Transverse colon (tissue), 4 donors: ENCODE measurements around the gene UBAC2. TPM values are rescaled to one million over a fixed set of nuclear protein-coding genes. Genes with fewer than 3 reads are reported as not detected.

Source experiments
- DNase-seq: peaks from one replicate; pipeline ENCODE4 v3.0.0-alpha.2; 2019
- H3K27ac ChIP-seq, 4 donors: fragments of 200-600 bp; sonication (generic); 2 replicates each; pipeline ENCODE4 v1.5.1; 2016 to 2018; ENCODE audit warnings: inconsistent platforms in 4 of 4
- H3K27me3 ChIP-seq: fragments of 200-600 bp; sonication (generic); 2 replicates; pipeline ENCODE4 v1.5.1; 2017; ENCODE audit warnings: inconsistent platforms
- H3K36me3 ChIP-seq, 4 donors: fragments of 200-600 bp; sonication (generic); 2 replicates each; pipeline ENCODE4 v1.5.1; 2017 to 2019; ENCODE audit warnings: inconsistent platforms in 4 of 4
- H3K4me1 ChIP-seq, 4 donors: fragments of 200-600 bp; sonication (generic); 2 replicates each; pipeline ENCODE4 v1.5.1; 2017 to 2020; ENCODE audit warnings: inconsistent platforms in 4 of 4
- H3K4me3 ChIP-seq, 4 donors: fragments of 200-600 bp; sonication (generic); 1 replicate in 1 of 4; 2 replicates in 3 of 4; pipeline versions ENCODE4 v1.5.1 to v1.6.1; 2017 to 2019; ENCODE audit warnings: inconsistent platforms in 4 of 4
- H3K9me3 ChIP-seq, 2 donors: fragments of 200-600 bp; sonication (generic); 2 replicates each; pipeline ENCODE4 v1.5.1; 2017 to 2019; ENCODE audit warnings: inconsistent platforms in 2 of 2
- CTCF ChIP-seq, 5 experiments: fragments of 200-600 bp in 3 of 5; fragments of 450-650 bp in 2 of 5; sonication (generic) in 3 of 5; IDR thresholded peaks; 1 replicate in 2 of 5; 2 replicates in 3 of 5; pipeline ENCODE4 v1.5.1; 2016 to 2017; ENCODE audit warnings: antibody characterized with exemption in 5 of 5, inconsistent platforms in 3 of 5, mild to moderate bottlenecking in 2 of 5, moderate library complexity in 1 of 5
- EP300 ChIP-seq: sonication (generic); formaldehyde crosslinking; IDR thresholded peaks from one replicate; pipeline ENCODE4 v1.6.1; 2017; ENCODE audit warnings: antibody characterized with exemption, low read depth
- POLR2A ChIP-seq: fragments of 450-650 bp; IDR thresholded peaks from one replicate; pipeline ENCODE4 v1.6.1; 2016; ENCODE audit warnings: antibody characterized with exemption, mild to moderate bottlenecking, moderate library complexity
- POLR2AphosphoS5 ChIP-seq, 3 donors: sonication (generic); formaldehyde crosslinking; IDR thresholded peaks; one replicate each; pipeline ENCODE4 v1.6.1; 2016; ENCODE audit warnings: antibody characterized with exemption in 3 of 3
- WGBS, 2 donors: methylation state at CpG; one replicate each; pipeline ENCODE4 v1.1.5; 2018; ENCODE audit warnings: low coverage in 1 of 2; 5-methylcytosine and 5-hydroxymethylcytosine counted together
- in situ Hi-C, 4 donors: fragments of 200-750 bp; cut with MboI; loops; one replicate each; pipeline versions ENCODE4 v1.15.0 to v1.15.1; 2017; ENCODE audit warnings: low sequenced_read_pairs in 3 of 4, low pct_ligation_motif_present in 1 of 4, low pct_unique_long_range_greater_than_20kb in 1 of 4
- intact Hi-C: fragments of 100-400 bp; cut with DNase I; formaldehyde crosslinking; loops from one replicate; pipeline ENCODE4 v1.15.1; 2023; ENCODE audit warnings: low total_unique reads
- total RNA-seq, 4 donors: library from RNA; depleted of rRNA; stranded (reverse); fragments of >200 nt; gene quantifications; one replicate each; pipeline ENCODE4 v1.1.0, GENCODE V29; 2016

The UBAC2 gene
- total RNA-seq, 4 donors from 2014 or later, result 34.4 to 77.3 (median 66.5) TPM

- 48 to 70% methylated on average over 5 to 6 of the region's 6 CpGs for WGBS, 2 donors
- Histone ChIP-seq H3K4me3 (no peak overlapping the region), H3K4me1 (peaks cover 5 to 45% (median 16%) of the 10 kb centered on the region in 4 donors), H3K27me3 (no peaks in the 10 kb centered on the region), H3K36me3 (no peaks in the 10 kb centered on the region), H3K9me3 (no peaks in the 10 kb centered on the region), H3K27ac (peak overlapping the region in 3 of 4 donors; percentile 7 to 16 (median 13))
- no peak for TF ChIP-seq POLR2AphosphoS5 (IDR thresholded peaks at IDR 0.05)
- no peak for TF ChIP-seq EP300
- TF ChIP-seq POLR2A, result no peak
- TF ChIP-seq CTCF (IDR thresholded peaks at IDR 0.05), result no peak
- intact Hi-C loops, result no loop called here
- in situ Hi-C loops, result no loop called here
- no peak for DNase-seq
These were observed 17.9 kb downstream of the UBAC2 start for GRCh38 chr13:99218545-99218944.

- intact Hi-C loops (no loop called here), in situ Hi-C loops (no loop called here)
- Histone ChIP-seq H3K4me3 (no peak overlapping the region), H3K36me3 (no peaks in the 10 kb centered on the region), H3K9me3 (no peaks in the 10 kb centered on the region), H3K27me3 (no peaks in the 10 kb centered on the region), H3K4me1 (peaks cover 9 to 49% (median 16%) of the 10 kb centered on the region in 4 donors), H3K27ac (peak overlapping the region in 2 of 4 donors; percentile 7 to 13)
- TF ChIP-seq EP300, result no peak
- no peak for TF ChIP-seq CTCF (IDR thresholded peaks at IDR 0.05)
- no peak for TF ChIP-seq POLR2A
- peak; percentile 25 for DNase-seq
- WGBS, 2 donors, result 84 to 92% methylated on average over 2 of the region's 2 CpGs
These were observed 18.3 kb downstream of the UBAC2 start for GRCh38 chr13:99218969-99219368.

GRCh38 chr13:99220199-99220935 lies 19.7 kb downstream of the UBAC2 start:
- no peak for TF ChIP-seq POLR2A
- no peak for TF ChIP-seq EP300
- TF ChIP-seq POLR2AphosphoS5 (IDR thresholded peaks at IDR 0.05), result no peak
- TF ChIP-seq CTCF (IDR thresholded peaks at IDR 0.05), result no peak
- Histone ChIP-seq H3K4me1 (peaks cover 11 to 50% (median 16%) of the 10 kb centered on the region in 4 donors), H3K4me3 (no peak overlapping the region), H3K36me3 (no peaks in the 10 kb centered on the region), H3K27ac (no peak overlapping the region), H3K27me3 (no peaks in the 10 kb centered on the region), H3K9me3 (no peaks in the 10 kb centered on the region)
- in situ Hi-C loops, result no loop called here
- 61 to 66% methylated on average over 6 of the region's 6 CpGs for WGBS, 2 donors
- intact Hi-C loops, result loop anchor here (5.0 kb wide), 1 partner anchor 42 kb away; no protein-coding TSS in a partner anchor
- DNase-seq, result no peak

GRCh38 chr13:99221567-99222239 lies 21.0 kb downstream of the UBAC2 start:
- WGBS, 2 donors, result 92 to 97% methylated on average over 5 to 8 of the region's 8 CpGs
- H3K4me3 ChIP-seq, result no peak overlapping the region
- in situ Hi-C loops, result no loop called here
- H3K9me3 ChIP-seq, result no peaks in the 10 kb centered on the region
- intact Hi-C loops, result loop anchor here (5.0 kb wide), 1 partner anchor 41 kb away; no protein-coding TSS in a partner anchor
- no peaks in the 10 kb centered on the region for H3K27me3 ChIP-seq
- peaks cover 11 to 59% (median 16%) of the 10 kb centered on the region in 4 donors for H3K4me1 ChIP-seq
- H3K36me3 ChIP-seq, result no peaks in the 10 kb centered on the region
- no peak overlapping the region for H3K27ac ChIP-seq
- TF ChIP-seq POLR2AphosphoS5 (IDR thresholded peaks at IDR 0.05), result no peak
- no peak for TF ChIP-seq EP300
- TF ChIP-seq POLR2A, result no peak
- TF ChIP-seq CTCF (IDR thresholded peaks at IDR 0.05), result no peak
- DNase-seq, result no peak
